Astrocyte of the spinal cord (primary cell): Measurements from ENCODE around the gene NFX1.

ENCODE experiments used
- DNase-seq: peaks from one replicate; pipeline ENCODE4 v3.0.0; 2011; ENCODE audit warnings: low read depth, low spot score
- H3K4me3 ChIP-seq: 2 replicates; pipeline ENCODE4 v1.5.1; 2011; ENCODE audit warnings: low read depth, mild to moderate bottlenecking, low read length, moderate library complexity
- CTCF ChIP-seq: IDR thresholded peaks from 2 replicates; pipeline ENCODE4 v1.5.1; 2012; ENCODE audit warnings: low read depth, mild to moderate bottlenecking, low read length, inconsistent platforms
- in situ Hi-C: cut with HindIII; loops from 2 replicates; pipeline ENCODE4 v1.10.0; 2017; ENCODE audit warnings: low sequenced_read_pairs

NFX1 gene

GRCh38 chr9:33264473-33265177 is 25.7 kb upstream of the NFX1 start, which contains the start of the genes BAG1 and CHMP5:
Gene BAG1 (minus strand): TSS chr9:33264708.
Gene CHMP5 (plus strand): TSS chr9:33265049. CDS start chr9:33265079, 30 bp downstream.
- in situ Hi-C loops, result no loop called here
- peak; percentile 43 for TF ChIP-seq CTCF
- H3K4me3 ChIP-seq, result peak within 1 kb of the TSS; percentile 90
- peak; percentile 100 for DNase-seq

- peak overlapping the region; percentile 89 for H3K4me3 ChIP-seq
- DNase-seq, result no peak
- in situ Hi-C loops, result no loop called here
- TF ChIP-seq CTCF, result no peak
Observed at GRCh38 chr9:33265211-33265865, 25.0 kb upstream of the NFX1 start.

- no peak for TF ChIP-seq CTCF
- H3K4me3 ChIP-seq, result no peak overlapping the region
- in situ Hi-C loops, result no loop called here
- DNase-seq, result no peak
Observed at GRCh38 chr9:33267151-33267767, 23.1 kb upstream of the NFX1 start.

- no peak for DNase-seq
- no peak for TF ChIP-seq CTCF
- in situ Hi-C loops, result no loop called here
- H3K4me3 ChIP-seq, result no peak overlapping the region
Observed at GRCh38 chr9:33270146-33270545, 20.2 kb upstream of the NFX1 start.

- no peak overlapping the region for H3K4me3 ChIP-seq
- DNase-seq, result peak; percentile 2
- no peak for TF ChIP-seq CTCF
- in situ Hi-C loops, result no loop called here
Observed at GRCh38 chr9:33272061-33272460, 18.3 kb upstream of the NFX1 start.

GRCh38 chr9:33273266-33273971 is 16.9 kb upstream of the NFX1 start:
- in situ Hi-C loops, result no loop called here
- no peak overlapping the region for H3K4me3 ChIP-seq
- TF ChIP-seq CTCF, result no peak
- DNase-seq, result peak; percentile 19
